Adrenal gland (tissue), 12 donors: ENCODE results near the gene SERGEF. TPM values are rescaled to one million over a fixed set of nuclear protein-coding genes. Genes with fewer than 3 reads are reported as not detected.

ENCODE experiments used
- DNase-seq, 7 donors: peaks; one replicate each; pipeline ENCODE4 v3.0.0-alpha.2; 2019 to 2020
- H3K27ac ChIP-seq, 5 donors: fragments of 200-600 bp; sonication (generic) in 4 of 5; 1 replicate in 3 of 5; 2 replicates in 2 of 5; pipeline versions ENCODE4 v1.5.1 to v1.8.0; 2016 to 2020; ENCODE audit warnings: mild to moderate bottlenecking in 1 of 5
- H3K27me3 ChIP-seq: fragments of 200-600 bp; 2 replicates; pipeline ENCODE4 v1.8.0; 2021
- H3K36me3 ChIP-seq, 2 donors: fragments of 200-600 bp; replicated peaks in 1 of 2; 1 replicate in 1 of 2; 2 replicates in 1 of 2; pipeline versions ENCODE4 v1.5.1 to v1.8.0; 2018 to 2022
- H3K4me1 ChIP-seq, 2 donors: fragments of 200-600 bp; replicated peaks in 1 of 2; 1 replicate in 1 of 2; 2 replicates in 1 of 2; pipeline versions ENCODE4 v1.5.1 to v1.8.0; 2018 to 2021
- H3K4me3 ChIP-seq, 4 donors: fragments of 200-600 bp; sonication (generic) in 3 of 4; one replicate each; pipeline ENCODE4 v1.5.1; 2016 to 2018
- H3K9me3 ChIP-seq, 3 donors: fragments of 200-600 bp; sonication (generic) in 1 of 3; replicated peaks in 1 of 3; 1 replicate in 2 of 3; 2 replicates in 1 of 3; pipeline versions ENCODE4 v1.5.1 to v1.8.0; 2016 to 2021
- CTCF ChIP-seq, 6 experiments: fragments of 450-650 bp in 4 of 6; fragments of 200-600 bp in 2 of 6; sonication (generic) in 1 of 6; IDR thresholded peaks; 1 replicate in 5 of 6; 2 replicates in 1 of 6; pipeline versions ENCODE4 v1.5.1 to v1.8.0; 2016 to 2021; ENCODE audit warnings: antibody characterized with exemption in 6 of 6, mild to moderate bottlenecking in 2 of 6, moderate library complexity in 1 of 6
- POLR2A ChIP-seq, 2 donors: fragments of 450-650 bp; IDR thresholded peaks; one replicate each; pipeline ENCODE4 v1.6.1; 2017; ENCODE audit warnings: antibody characterized with exemption in 2 of 2, mild to moderate bottlenecking in 2 of 2, moderate library complexity in 1 of 2
- WGBS, 4 donors: extraction: QIAGEN DNeasy Blood & Tissue Kit in 2 of 4; methylation state at CpG; one replicate each; pipeline versions ENCODE4 v1.1.5 to v1.1.7; 2013 to 2017; 5-methylcytosine and 5-hydroxymethylcytosine counted together
- intact Hi-C, 2 donors: fragments of 100-400 bp; cut with DNase I; formaldehyde crosslinking; loops; one replicate each; pipeline versions ENCODE4 v1.14.1 to v1.15.0; 2022 to 2023
- polyA plus RNA-seq, 3 donors: library from polyadenylated mRNA; stranded (reverse); fragments of 200-250 nt in 2 of 3; fragments of 350-450 nt in 1 of 3; fragmentation: Illumina TruSeq in 1 of 3; extraction: RNeasy Lipid Tissue Mini Kit (QIAGEN cat#74804) in 1 of 3; gene quantifications; one replicate each; pipeline ENCODE4 v1.2.3, GENCODE V29; 2013 to 2014
- total RNA-seq, 9 donors: library from RNA; depleted of rRNA in 4 of 9; stranded (reverse); fragments of >200 nt in 4 of 9; fragments of 120-200 nt in 1 of 9; fragmentation: NEBNext Ultra II Directional in 1 of 9; extraction: Animal tissue kit (Norgen Biotek cat#: 25700) in 1 of 9; gene quantifications; one replicate each; pipeline versions ENCODE4 v1.1.0 to v1.2.4, GENCODE V29; 2013 to 2023
- donor health status: healthy with polysubstance abuse.
- donor health status: Bipolar disorder and iron deficiency.
- donor health status: DM: yes; HTN: yes; CAD: no.
- donor health status: DM: no; HTN: no; CAD: no.
- donor health status: DM: no; HTN: no; CAD: no.
- donor health status: DM: yes; HTN: yes; CAD: no.

Gene SERGEF
- total and polyA plus RNA-seq, 12 donors: 21.7 to 216 (median 38.4) TPM

GRCh38 chr11:17952487-17952886, 60.4 kb downstream of the SERGEF start:
- TF ChIP-seq CTCF (IDR thresholded peaks at IDR 0.05): no peak
- no peak for TF ChIP-seq POLR2A (IDR thresholded peaks at IDR 0.05)
- no peak overlapping the region for H3K4me3 ChIP-seq
- 90 to 95% (median 91%) methylated on average over 4 of the region's 4 CpGs for WGBS, 4 donors
- no peaks in the 10 kb centered on the region for H3K4me1 ChIP-seq
- no peak overlapping the region for H3K27ac ChIP-seq
- no peaks in the 10 kb centered on the region for H3K9me3 ChIP-seq
- no peaks in the 10 kb centered on the region for H3K27me3 ChIP-seq
- H3K36me3 ChIP-seq: peaks cover 0 to 6% of the 10 kb centered on the region in 2 donors
- intact Hi-C loops: no loop called here
- no peak for DNase-seq

- no peaks in the 10 kb centered on the region for H3K27me3 ChIP-seq
- H3K36me3 ChIP-seq: peaks cover 0 to 6% of the 10 kb centered on the region in 2 donors
- intact Hi-C loops: no loop called here
- DNase-seq: no peak
- 91 to 98% (median 95%) methylated on average over 3 of the region's 3 CpGs for WGBS, 4 donors
- H3K4me3 ChIP-seq: no peak overlapping the region
- no peaks in the 10 kb centered on the region for H3K9me3 ChIP-seq
- H3K27ac ChIP-seq: no peak overlapping the region
- no peak for TF ChIP-seq POLR2A (IDR thresholded peaks at IDR 0.05)
- no peak for TF ChIP-seq CTCF (IDR thresholded peaks at IDR 0.05)
- H3K4me1 ChIP-seq: no peaks in the 10 kb centered on the region
Observed at GRCh38 chr11:17951685-17952388, 61.0 kb downstream of the SERGEF start.

- Histone ChIP-seq H3K27me3 (no peaks in the 10 kb centered on the region), H3K4me3 (no peak overlapping the region), H3K27ac (no peak overlapping the region), H3K4me1 (no peaks in the 10 kb centered on the region), H3K9me3 (no peaks in the 10 kb centered on the region), H3K36me3 (peaks cover 0 to 6% of the 10 kb centered on the region in 2 donors)
- 21 to 67% (median 51%) methylated on average over 1 of the region's 1 CpG for WGBS, 4 donors
- TF ChIP-seq POLR2A (IDR thresholded peaks at IDR 0.05): no peak
- no peak for TF ChIP-seq CTCF (IDR thresholded peaks at IDR 0.05)
- no peak for DNase-seq
- intact Hi-C loops: no loop called here
Observed at GRCh38 chr11:17950644-17951043, 62.2 kb downstream of the SERGEF start.

GRCh38 chr11:17948296-17948695, 64.6 kb downstream of the SERGEF start:
- intact Hi-C loops: no loop called here
- no peaks in the 10 kb centered on the region for H3K4me1 ChIP-seq
- no peak overlapping the region for H3K27ac ChIP-seq
- no peaks in the 10 kb centered on the region for H3K36me3 ChIP-seq
- no peak for TF ChIP-seq POLR2A (IDR thresholded peaks at IDR 0.05)
- TF ChIP-seq CTCF (IDR thresholded peaks at IDR 0.05): no peak
- no peaks in the 10 kb centered on the region for H3K9me3 ChIP-seq
- no peak for DNase-seq
- WGBS, 4 donors: 88 to 96% (median 92%) methylated on average over 6 of the region's 6 CpGs
- no peaks in the 10 kb centered on the region for H3K27me3 ChIP-seq
- H3K4me3 ChIP-seq: no peak overlapping the region
